ENCODE results near the gene D2HGDH.

GRCh38 chr2:241748468-241749256, 14.2 kb downstream of the D2HGDH start:
- no peak for TF ChIP-seq CBX5 (IDR thresholded peaks at IDR 0.05; ENCODE audit: borderline replicate concordance, low read depth)
- no peak for TF ChIP-seq NFE2L1 (tag; IDR thresholded peaks at IDR 0.05; ENCODE audit: borderline replicate concordance, low read depth)
- TF ChIP-seq POLR2AphosphoS2 (IDR thresholded peaks at IDR 0.05; ENCODE audit: low read length): no peak
- no peak for TF ChIP-seq CTCF (IDR thresholded peaks at IDR 0.05 in 2 of 3, conservative IDR thresholded peaks at IDR 0.05 in 1 of 3; ENCODE audit: insufficient read depth in 2 of 3, low read depth in 1 of 3, low read length in 3 of 3)
